Testis (tissue), 3 donors: ENCODE data around the gene SLAMF9. TPM values are rescaled to one million over a fixed set of nuclear protein-coding genes. Genes with fewer than 3 reads are reported as not detected.

Source experiments
- DNase-seq: peaks from one replicate; pipeline ENCODE4 v3.0.0-alpha.2; 2019
- H3K27ac ChIP-seq, 2 donors: fragments of 200-600 bp; sonication (generic); one replicate each; pipeline ENCODE4 v1.5.1; 2019
- H3K27me3 ChIP-seq: fragments of 200-600 bp; sonication (generic); one replicate; pipeline ENCODE4 v1.5.1; 2019
- H3K36me3 ChIP-seq: fragments of 200-600 bp; sonication (generic); one replicate; pipeline ENCODE4 v1.5.1; 2017; ENCODE audit warnings: low read depth; ENCODE audit errors: missing control alignments
- H3K4me1 ChIP-seq: fragments of 200-600 bp; sonication (generic); one replicate; pipeline ENCODE4 v1.5.1; 2019
- H3K4me3 ChIP-seq, 2 donors: fragments of 200-600 bp; sonication (generic); one replicate each; pipeline ENCODE4 v1.5.1; 2017 to 2019
- H3K9me3 ChIP-seq: fragments of 200-600 bp; sonication (generic); one replicate; pipeline ENCODE4 v1.5.1; 2017
- CTCF ChIP-seq, 3 experiments: fragments of 450-650 bp in 2 of 3; fragments of 200-600 bp in 1 of 3; sonication (generic) in 1 of 3; IDR thresholded peaks; one replicate each; pipeline ENCODE4 v1.5.1; 2016 to 2019; ENCODE audit warnings: antibody characterized with exemption in 3 of 3, mild to moderate bottlenecking in 2 of 3, moderate library complexity in 1 of 3
- POLR2A ChIP-seq: fragments of 450-650 bp; IDR thresholded peaks from one replicate; pipeline ENCODE4 v1.6.1; 2017; ENCODE audit warnings: antibody characterized with exemption, mild to moderate bottlenecking, moderate library complexity
- WGBS, 2 donors: methylation state at CpG; one replicate each; pipeline ENCODE4 v1.1.5; 2018; 5-methylcytosine and 5-hydroxymethylcytosine counted together
- intact Hi-C: fragments of 100-400 bp; cut with DNase I; formaldehyde crosslinking; loops from one replicate; pipeline ENCODE4 v1.15.1; 2023; ENCODE audit warnings: low total_unique reads
- polyA plus RNA-seq: library from polyadenylated mRNA; stranded (reverse); fragments of 350-450 nt; fragmentation: Illumina TruSeq; extraction: RNeasy Lipid Tissue Mini Kit (QIAGEN cat#74804); gene quantifications from one replicate; pipeline ENCODE4 v1.2.3, GENCODE V29; 2014; ENCODE audit warnings: low read depth, low replicate concordance; ENCODE audit not compliant: insufficient read depth
- total RNA-seq, 2 donors: library from RNA; depleted of rRNA; stranded (reverse); fragments of >200 nt; gene quantifications; one replicate each; pipeline ENCODE4 v1.2.3, GENCODE V29; 2016

Gene SLAMF9
- total and polyA plus RNA-seq, 3 donors from 2014 or later, result 0.74 to 2.0 TPM; not detected in 1

- Histone ChIP-seq H3K9me3 (no peaks in the 10 kb centered on the region), H3K4me1 (peaks cover 21% of the 10 kb centered on the region), H3K27me3 (no peaks in the 10 kb centered on the region), H3K27ac (no peak overlapping the region), H3K4me3 (no peak overlapping the region), H3K36me3 (no peaks in the 10 kb centered on the region)
- intact Hi-C loops, result no loop called here
- DNase-seq, result no peak
- 95 to 100% methylated on average over 3 to 10 of the region's 10 CpGs for WGBS, 2 donors
- no peak for TF ChIP-seq CTCF (IDR thresholded peaks at IDR 0.05)
- TF ChIP-seq POLR2A, result no peak
Observed at GRCh38 chr1:159920202-159920601, 33.8 kb downstream of the SLAMF9 start.

GRCh38 chr1:159919236-159919865 is 34.7 kb downstream of the SLAMF9 start:
- Histone ChIP-seq H3K36me3 (no peaks in the 10 kb centered on the region), H3K9me3 (no peaks in the 10 kb centered on the region), H3K4me3 (no peak overlapping the region), H3K4me1 (peaks cover 21% of the 10 kb centered on the region), H3K27me3 (no peaks in the 10 kb centered on the region), H3K27ac (no peak overlapping the region)
- intact Hi-C loops, result no loop called here
- TF ChIP-seq CTCF (IDR thresholded peaks at IDR 0.05), result no peak
- TF ChIP-seq POLR2A, result no peak
- no peak for DNase-seq
- 98 to 100% methylated on average over 2 to 10 of the region's 10 CpGs for WGBS, 2 donors

GRCh38 chr1:159918352-159919200 is 35.5 kb downstream of the SLAMF9 start:
- no peaks in the 10 kb centered on the region for H3K27me3 ChIP-seq
- intact Hi-C loops, result no loop called here
- TF ChIP-seq POLR2A, result no peak
- no peak for TF ChIP-seq CTCF (IDR thresholded peaks at IDR 0.05)
- DNase-seq, result no peak
- WGBS, 2 donors, result 83 to 87% methylated on average over 10 to 13 of the region's 13 CpGs
- peaks cover 20% of the 10 kb centered on the region for H3K4me1 ChIP-seq
- no peak overlapping the region for H3K4me3 ChIP-seq
- H3K27ac ChIP-seq, result no peak overlapping the region
- H3K36me3 ChIP-seq, result no peaks in the 10 kb centered on the region
- H3K9me3 ChIP-seq, result no peaks in the 10 kb centered on the region

- intact Hi-C loops, result no loop called here
- H3K4me3 ChIP-seq, result no peak overlapping the region
- WGBS, 2 donors, result 78 to 79% methylated on average over 5 of the region's 5 CpGs
- no peaks in the 10 kb centered on the region for H3K9me3 ChIP-seq
- no peaks in the 10 kb centered on the region for H3K36me3 ChIP-seq
- H3K27ac ChIP-seq, result no peak overlapping the region
- no peak for TF ChIP-seq POLR2A
- TF ChIP-seq CTCF (IDR thresholded peaks at IDR 0.05), result no peak
- peaks cover 12% of the 10 kb centered on the region for H3K4me1 ChIP-seq
- no peak for DNase-seq
- no peaks in the 10 kb centered on the region for H3K27me3 ChIP-seq
Observed at GRCh38 chr1:159917533-159918351, 36.3 kb downstream of the SLAMF9 start.
